HG02798 (cell line): ENCODE data around the gene WWTR1.

Source experiments
- ATAC-seq: cut with Tn5 transposase; IDR thresholded peaks from one replicate; pipeline ENCODE4 v1.9.1; 2021; ENCODE audit warnings: mild to moderate bottlenecking; ENCODE audit not compliant: unreplicated experiment, poor library complexity

Gene WWTR1

GRCh38 chr3:149655826-149656574, 1.8 kb downstream of the WWTR1 start:
- no peak for ATAC-seq

DNA sequence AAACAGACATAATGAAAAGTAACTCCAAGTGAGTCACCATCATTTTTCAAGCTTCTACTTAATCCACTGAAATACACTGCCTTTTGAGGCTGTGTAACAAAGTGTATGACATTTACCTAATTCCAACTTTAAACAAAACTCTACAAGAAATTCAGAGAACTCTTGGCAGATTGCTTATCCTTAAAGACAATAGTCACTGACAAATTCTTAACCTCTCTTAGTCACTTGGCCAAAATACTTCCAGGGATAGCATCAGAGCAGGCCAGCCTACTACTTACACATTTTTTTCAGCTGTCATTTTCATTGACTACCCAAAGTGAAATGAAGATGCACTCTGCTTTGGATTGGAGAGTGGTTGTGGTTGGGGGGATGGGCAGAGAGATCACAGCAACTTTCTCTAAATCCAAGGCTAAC, 3.6 kb downstream of the WWTR1 start:
- no peak for ATAC-seq

DNA sequence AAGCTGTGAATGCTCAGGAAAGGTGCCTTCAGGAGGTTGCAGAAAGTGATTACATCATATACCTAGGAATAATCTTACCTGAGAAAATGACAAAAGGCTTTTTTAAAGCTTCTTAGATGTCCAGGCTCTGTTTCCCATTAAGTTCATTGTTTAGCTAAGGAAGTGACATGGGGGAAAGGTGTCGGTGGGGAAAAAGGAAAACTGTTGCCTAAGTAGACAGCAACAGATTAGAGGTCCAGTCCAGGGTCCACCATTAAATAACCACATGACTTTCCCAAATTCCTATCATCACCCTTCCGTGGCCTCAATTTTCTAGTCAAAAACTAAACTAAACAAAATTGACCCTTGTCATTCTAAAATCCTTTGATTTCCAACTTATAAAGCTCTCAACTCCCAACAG, 4.3 kb downstream of the WWTR1 start:
- ATAC-seq = no peak

DNA sequence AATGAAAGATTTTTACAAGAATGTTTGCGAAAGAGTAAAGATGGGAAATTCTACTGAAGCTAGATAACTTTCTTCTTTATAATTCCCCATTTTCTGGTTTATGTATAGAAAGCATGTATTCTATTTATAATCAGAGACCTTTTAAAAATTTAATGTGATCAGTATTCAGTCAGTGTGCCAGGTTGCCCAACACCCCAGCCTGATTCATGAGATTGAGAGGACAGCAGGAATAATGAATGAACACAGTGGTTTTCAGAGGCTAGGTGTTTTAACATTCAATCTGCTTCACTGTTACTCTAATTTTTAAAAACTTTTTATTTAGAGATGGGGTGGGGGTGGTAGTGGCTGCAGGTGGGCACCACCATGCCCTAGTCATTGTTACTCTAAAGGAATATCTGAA, 4.7 kb downstream of the WWTR1 start:
- no peak for ATAC-seq

- peak; percentile 33 for ATAC-seq
These were observed 7.0 kb downstream of the WWTR1 start for GRCh38 chr3:149650828-149651227.

GRCh38 chr3:149648525-149648924, 9.3 kb downstream of the WWTR1 start:
- ATAC-seq = no peak

DNA sequence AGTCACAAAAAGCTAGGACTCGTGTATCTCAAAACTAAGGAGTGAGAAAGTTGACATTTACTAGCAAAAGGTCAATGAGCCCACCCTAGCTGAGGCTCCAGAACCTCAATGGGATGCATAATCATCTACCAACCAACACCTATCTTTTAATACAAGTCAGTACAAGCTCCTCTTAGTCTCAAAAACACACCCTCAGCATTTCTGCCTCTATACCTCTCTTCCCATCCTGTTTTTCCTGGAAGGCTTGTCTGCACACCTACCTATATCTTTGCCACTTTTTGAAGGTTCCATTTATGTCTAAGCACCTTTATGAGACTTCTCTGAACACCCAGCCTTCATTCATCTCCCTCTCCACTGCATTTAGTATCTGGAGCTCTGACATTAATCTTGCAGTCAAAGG, 10.0 kb downstream of the WWTR1 start:
- ATAC-seq = peak; percentile 11

- peak; percentile 83 for ATAC-seq
These were observed 10.5 kb downstream of the WWTR1 start for GRCh38 chr3:149647285-149647684.

GRCh38 chr3:149646181-149646766, 11.6 kb downstream of the WWTR1 start:
- no peak for ATAC-seq

- no peak for ATAC-seq
These were observed 13.9 kb downstream of the WWTR1 start for GRCh38 chr3:149643963-149644362.

- ATAC-seq = no peak
These were observed 14.4 kb downstream of the WWTR1 start for GRCh38 chr3:149643482-149643798.

DNA sequence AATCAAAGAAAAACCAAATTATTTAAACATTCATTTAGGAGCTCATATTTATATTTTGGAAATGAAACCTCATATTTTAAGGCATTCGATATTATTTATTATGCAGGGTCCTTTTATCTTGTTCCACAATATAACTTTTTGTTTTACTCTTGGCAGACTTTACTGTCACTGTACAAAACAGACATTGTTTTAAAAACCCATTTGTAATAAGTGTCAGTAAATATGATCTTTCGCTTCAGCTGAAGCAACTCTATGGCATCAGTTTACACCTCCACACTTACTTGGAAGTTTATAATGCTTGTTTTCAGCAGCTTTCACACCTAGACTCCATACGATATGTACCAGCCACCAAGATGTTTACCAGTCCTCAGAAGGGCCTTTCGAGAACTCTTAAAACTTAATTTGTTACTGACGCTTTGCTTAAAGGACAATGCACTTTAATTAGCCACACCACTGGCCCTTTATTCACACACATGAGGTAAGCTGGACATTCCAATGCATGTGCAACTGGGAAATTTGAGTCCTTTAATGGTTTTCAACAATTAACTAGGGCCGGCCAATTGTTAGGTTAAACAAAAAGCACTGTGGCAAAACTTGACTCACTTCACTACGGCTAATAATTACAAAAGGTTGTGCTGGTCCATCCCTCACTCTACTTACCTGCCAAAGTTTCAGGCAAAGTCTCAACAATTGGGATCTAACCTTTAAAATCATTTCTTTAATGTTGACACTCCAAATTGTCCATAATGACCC, 16.7 kb downstream of the WWTR1 start:
- ATAC-seq = no peak

DNA sequence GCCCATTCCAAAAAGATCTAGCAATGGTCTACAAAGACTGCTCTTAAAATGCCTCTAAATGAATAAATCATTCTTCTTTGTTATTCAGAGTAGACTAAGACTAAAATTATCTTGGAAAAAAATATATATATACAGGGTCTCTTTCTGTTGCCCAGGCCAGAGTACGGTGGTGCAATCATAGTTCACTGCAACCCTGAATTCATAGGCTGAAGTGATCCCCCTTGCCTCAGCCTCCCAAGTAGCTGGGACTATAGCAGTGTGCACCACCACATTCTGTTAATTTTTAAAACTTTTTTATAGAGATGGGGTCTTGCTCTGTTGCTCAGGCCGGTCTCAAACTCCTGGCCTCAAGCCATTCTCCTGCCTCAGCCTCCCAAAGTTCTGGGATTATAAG, 18.7 kb downstream of the WWTR1 start:
- no peak for ATAC-seq

DNA sequence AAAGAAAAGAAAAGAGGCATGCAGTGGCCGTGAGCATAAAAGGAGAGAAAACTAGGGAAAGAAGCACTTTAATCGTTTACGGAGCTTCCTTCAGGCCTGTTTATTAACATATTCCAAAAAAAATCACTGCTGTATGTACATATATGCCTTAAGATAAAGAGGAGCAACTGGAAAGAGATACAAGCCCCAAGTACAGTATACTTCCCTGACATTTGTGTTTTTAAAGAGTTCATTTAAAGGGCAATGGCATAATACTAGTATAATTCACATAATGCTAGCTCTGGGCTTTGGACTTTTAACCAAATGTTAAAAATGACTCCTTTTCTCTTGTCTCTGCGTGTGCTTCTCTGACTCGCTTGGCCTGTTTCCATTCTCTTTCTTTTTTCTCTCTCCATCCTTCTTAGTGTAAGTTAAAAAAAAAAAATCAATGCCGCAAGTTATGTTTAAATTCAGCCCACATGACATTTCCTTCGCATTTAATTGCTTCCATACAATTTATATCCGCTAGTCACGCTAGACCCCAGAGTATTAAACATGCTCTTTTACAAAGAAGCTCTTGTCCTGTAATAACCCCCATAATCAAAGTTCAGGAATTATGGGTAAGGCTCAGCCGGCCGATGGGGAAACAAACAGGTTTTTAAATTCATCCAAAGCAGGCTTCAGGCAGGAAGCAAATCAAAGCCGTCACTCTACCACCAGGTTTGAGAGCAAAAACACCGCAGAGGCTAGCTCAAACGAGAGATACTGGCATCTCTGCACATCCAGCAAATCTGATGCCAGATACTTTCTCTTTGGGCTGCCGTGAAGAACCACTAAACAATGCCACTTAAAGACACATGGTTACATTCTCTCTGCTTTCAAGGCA, 19.4 kb downstream of the WWTR1 start:
- ATAC-seq = no peak

DNA sequence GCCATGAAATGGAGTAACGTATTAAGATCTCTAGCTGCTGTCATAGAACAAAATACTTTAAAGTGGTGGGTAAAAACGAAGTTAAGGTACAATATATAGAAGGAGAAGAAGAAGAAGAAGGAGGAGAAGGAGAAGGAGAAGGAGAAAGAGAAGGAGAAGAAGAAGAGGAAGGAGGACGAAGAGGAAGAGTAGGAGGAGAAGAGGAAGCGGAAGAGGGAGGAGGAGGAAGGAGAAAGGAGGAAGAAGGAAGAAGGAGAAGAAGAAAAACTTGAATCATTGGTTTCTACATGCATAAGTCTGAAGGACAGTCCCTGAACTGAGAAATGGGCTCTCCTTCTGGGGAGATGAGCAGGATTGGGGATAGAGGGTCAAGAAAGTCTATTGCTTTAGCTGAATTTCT, 22.4 kb downstream of the WWTR1 start:
- no peak for ATAC-seq

DNA sequence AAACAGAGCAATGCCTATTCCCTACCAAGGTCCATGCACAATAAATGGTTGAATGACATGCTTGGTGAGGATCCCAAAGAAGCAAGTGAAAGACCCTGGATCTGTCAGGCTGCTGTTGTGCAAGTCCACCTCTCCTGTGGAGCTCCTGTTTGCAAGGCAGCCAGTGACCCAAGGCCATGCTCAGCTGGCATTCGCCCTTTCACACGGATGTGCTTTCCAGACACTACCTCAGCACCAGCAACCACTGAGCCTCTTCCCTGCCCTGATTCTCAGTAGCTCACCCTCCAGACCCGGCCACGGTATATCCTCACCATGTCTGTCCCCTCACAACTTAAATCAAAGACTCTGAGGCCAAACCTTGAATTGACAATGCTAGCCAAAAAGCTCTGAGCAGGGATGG, 23.3 kb downstream of the WWTR1 start:
- no peak for ATAC-seq

GRCh38 chr3:149634072-149634471, 23.8 kb downstream of the WWTR1 start:
- no peak for ATAC-seq

- ATAC-seq = no peak
These were observed 25.6 kb downstream of the WWTR1 start for GRCh38 chr3:149632225-149632624.

- no peak for ATAC-seq
These were observed 27.0 kb downstream of the WWTR1 start for GRCh38 chr3:149630806-149631205.

GRCh38 chr3:149628957-149629670, 28.7 kb downstream of the WWTR1 start:
- ATAC-seq = no peak
